ENCODE results near the gene SNX5. TPM values are rescaled to one million over a fixed set of nuclear protein-coding genes. Genes with fewer than 3 reads are reported as not detected.

SNX5 gene
- total and polyA plus RNA-seq, 2 of the 13 experiments (the other 11 are each of a cell fraction or from before 2014, with no cell fraction given) = 664 to 1,040 TPM

- peak; percentile 83; the same call in 1 of the 2 replicates for TF ChIP-seq ZNF607 (CRISPR knock-in tag; IDR thresholded peaks at IDR 0.05; ENCODE audit: borderline replicate concordance)
- TF ChIP-seq NFIB (CRISPR knock-in tag; IDR thresholded peaks at IDR 0.05; ENCODE audit: borderline replicate concordance) = no peak
- TF ChIP-seq ZSCAN29 (CRISPR knock-in tag; conservative IDR thresholded peaks at IDR 0.05) = no peak
- 0 out of 2 replicates have a peak, but pooled peaks have one; percentile 7 for TF ChIP-seq STAG1 (CRISPR knock-in tag; IDR thresholded peaks at IDR 0.05)
- no peak for TF ChIP-seq ZNF207 (IDR thresholded peaks at IDR 0.05; ENCODE audit: borderline replicate concordance)
- TF ChIP-seq ZNF318 (CRISPR knock-in tag; IDR thresholded peaks at IDR 0.05) = no peak
- TF ChIP-seq ZBTB25 (CRISPR knock-in tag; IDR thresholded peaks at IDR 0.05) = no peak
- no peak for TF ChIP-seq HNRNPH1 (optimal IDR thresholded peaks at IDR 0.05; ENCODE audit: low read depth, low read length)
- no peak for TF ChIP-seq SRSF4 (IDR thresholded peaks at IDR 0.05; ENCODE audit: low read depth, low read length, poor library complexity, severe bottlenecking)
- TF ChIP-seq HOMEZ (CRISPR knock-in tag; IDR thresholded peaks at IDR 0.05; ENCODE audit: low read depth) = peak; percentile 28; the same call in 1 of the 2 replicates
- no peak for TF ChIP-seq TBL1XR1 (IDR thresholded peaks at IDR 0.05; ENCODE audit: borderline replicate concordance, low read length, partially characterized antibody)
- no peak for TF ChIP-seq JUN (CRISPR knock-in tag; IDR thresholded peaks at IDR 0.05)
- TF ChIP-seq ZNF501 (CRISPR knock-in tag; IDR thresholded peaks at IDR 0.05) = no peak
- TF ChIP-seq ZIK1 (CRISPR knock-in tag; IDR thresholded peaks at IDR 0.05; ENCODE audit: borderline replicate concordance, low read depth) = no peak
- no peak for TF ChIP-seq SNAI1 (CRISPR knock-in tag; IDR thresholded peaks at IDR 0.05; ENCODE audit: borderline replicate concordance)
Observed at GRCh38 chr20:17966432-17967310, 1.9 kb downstream of the SNX5 start (continued).
